Thoracic aorta (tissue), 2 donors: Measurements from ENCODE around the gene MYO9A. TPM values are rescaled to one million over a fixed set of nuclear protein-coding genes. Genes with fewer than 3 reads are reported as not detected.

Experiments used
- ATAC-seq: fragments of 150-250 bp; one replicate; pipeline ENCODE4 v1.8.0; 2017; ENCODE audit warnings: low read depth; ENCODE audit not compliant: insufficient number of reproducible peaks, low FRiP score
- DNase-seq: peaks from one replicate; pipeline ENCODE4 v3.0.0-alpha.2; 2020; ENCODE audit warnings: low spot score
- H3K27ac ChIP-seq, 2 donors: fragments of 200-600 bp; sonication (generic); 1 replicate in 1 of 2; 2 replicates in 1 of 2; pipeline ENCODE4 v1.5.1; 2016; ENCODE audit warnings: mild to moderate bottlenecking in 2 of 2, moderate library complexity in 2 of 2
- H3K27me3 ChIP-seq: fragments of 200-600 bp; sonication (generic); replicated peaks from 2 replicates; pipeline ENCODE4 v1.6.0; 2016; ENCODE audit warnings: mild to moderate bottlenecking; ENCODE audit not compliant: insufficient read depth
- H3K36me3 ChIP-seq: fragments of 200-600 bp; sonication (generic); one replicate; pipeline ENCODE4 v1.5.1; 2016
- H3K4me1 ChIP-seq, 2 donors: fragments of 200-600 bp; sonication (generic); 1 replicate in 1 of 2; 2 replicates in 1 of 2; pipeline versions ENCODE4 v1.5.1 to v1.6.0; 2016; ENCODE audit warnings: low read depth in 2 of 2, mild to moderate bottlenecking in 1 of 2; ENCODE audit not compliant: control insufficient read depth in 1 of 2
- H3K4me3 ChIP-seq: fragments of 200-600 bp; sonication (generic); 2 replicates; pipeline ENCODE4 v1.5.1; 2016; ENCODE audit warnings: mild to moderate bottlenecking
- H3K9me3 ChIP-seq: fragments of 200-600 bp; sonication (generic); 2 replicates; pipeline ENCODE4 v1.5.1; 2016
- CTCF ChIP-seq: fragments of 200-600 bp; sonication (generic); IDR thresholded peaks from one replicate; pipeline ENCODE4 v1.5.1; 2019; ENCODE audit warnings: antibody characterized with exemption
- total RNA-seq, 2 donors: library from RNA; depleted of rRNA; stranded (reverse); fragments of >200 nt; gene quantifications; one replicate each; pipeline versions ENCODE4 v1.1.0 to v1.2.3, GENCODE V29; 2016

MYO9A gene
- total RNA-seq, 2 donors from 2014 or later = 48.2 to 57.4 TPM

GRCh38 chr15:72127724-72128322 lies 9.9 kb upstream of the MYO9A start:
- H3K27ac ChIP-seq = no peak overlapping the region
- no peak overlapping the region for H3K4me3 ChIP-seq
- H3K36me3 ChIP-seq = no peaks in the 10 kb centered on the region
- no peaks in the 10 kb centered on the region for H3K9me3 ChIP-seq
- ATAC-seq (no peak), DNase-seq (no peak)
- no peaks in the 10 kb centered on the region for H3K4me1 ChIP-seq
- H3K27me3 ChIP-seq = no peaks in the 10 kb centered on the region
- TF ChIP-seq CTCF = no peak

- no peak for TF ChIP-seq CTCF
- no peak for DNase-seq
- Histone ChIP-seq H3K27me3 (no peaks in the 10 kb centered on the region), H3K27ac (no peak overlapping the region), H3K4me3 (no peak overlapping the region), H3K4me1 (peaks cover 0 to under 1% of the 10 kb centered on the region in 2 donors), H3K9me3 (no peaks in the 10 kb centered on the region), H3K36me3 (no peaks in the 10 kb centered on the region)
- ATAC-seq = no peak
Observed at GRCh38 chr15:72124218-72124617, 6.3 kb upstream of the MYO9A start.

GRCh38 chr15:72117486-72118016 lies 399 bp downstream of the MYO9A start:
- H3K4me1 ChIP-seq = peaks cover 13 to 30% of the 10 kb centered on the region in 2 donors
- peak overlapping the region; percentile 94 for H3K4me3 ChIP-seq
- H3K27ac ChIP-seq = peak overlapping the region; percentile 72 to 84
- DNase-seq = peak; percentile 30
- TF ChIP-seq CTCF = no peak
- H3K9me3 ChIP-seq = no peaks in the 10 kb centered on the region
- peak; percentile 57 for ATAC-seq
- H3K27me3 ChIP-seq = no peaks in the 10 kb centered on the region
- H3K36me3 ChIP-seq = no peaks in the 10 kb centered on the region

GRCh38 chr15:72116731-72117485 lies 1.0 kb downstream of the MYO9A start:
- H3K9me3 ChIP-seq = no peaks in the 10 kb centered on the region
- no peaks in the 10 kb centered on the region for H3K27me3 ChIP-seq
- peak overlapping the region; percentile 94 for H3K4me3 ChIP-seq
- H3K36me3 ChIP-seq = no peaks in the 10 kb centered on the region
- DNase-seq = peak; percentile 9
- no peak for ATAC-seq
- H3K27ac ChIP-seq = peak overlapping the region; percentile 72 to 84
- TF ChIP-seq CTCF = no peak
- peaks cover 18 to 37% of the 10 kb centered on the region in 2 donors for H3K4me1 ChIP-seq

GRCh38 chr15:72113347-72114031 lies 4.5 kb downstream of the MYO9A start:
- DNase-seq (no peak), ATAC-seq (no peak)
- Histone ChIP-seq H3K27me3 (no peaks in the 10 kb centered on the region), H3K9me3 (no peaks in the 10 kb centered on the region), H3K36me3 (no peaks in the 10 kb centered on the region), H3K27ac (no peak overlapping the region), H3K4me1 (peaks cover 20 to 32% of the 10 kb centered on the region in 2 donors), H3K4me3 (no peak overlapping the region)
- no peak for TF ChIP-seq CTCF
